Amygdala (tissue), 56 donors: ENCODE measurements around the gene CTAGE9.
"Not testable (repeated sequence)": the region's sequence is repeated elsewhere in the genome, so short reads cannot be mapped to it uniquely, and the experiment has no call there.

Experiments used
- DNase-seq, 56 donors: peaks; one replicate each; lab custom pipeline; 2025; lab: John Stamatoyannopoulos, UW

Gene CTAGE9

GRCh38 chr6:131710917-131711316, at the start of gene CTAGE9:
TSS of gene CTAGE9 (minus strand) at chr6:131711017. CDS start at chr6:131711017, 0 bp downstream.
- DNase-seq = not testable (repeated sequence)

- no peak for DNase-seq
Measured at GRCh38 chr6:131758920-131759319, 48.1 kb upstream of the CTAGE9 start.

GRCh38 chr6:131756039-131756438, 45.2 kb upstream of the CTAGE9 start:
- DNase-seq = no peak

- DNase-seq = no peak
Measured at GRCh38 chr6:131755597-131755996, 44.8 kb upstream of the CTAGE9 start.

- no peak for DNase-seq
Measured at GRCh38 chr6:131754715-131755567, 44.1 kb upstream of the CTAGE9 start.

- DNase-seq = no peak
Measured at GRCh38 chr6:131754088-131754487, 43.3 kb upstream of the CTAGE9 start.

- not testable (repeated sequence) for DNase-seq
Measured at GRCh38 chr6:131751012-131751715, 40.3 kb upstream of the CTAGE9 start.

- no peak for DNase-seq
Measured at GRCh38 chr6:131749023-131749422, 38.2 kb upstream of the CTAGE9 start.

- no peak for DNase-seq
Measured at GRCh38 chr6:131747821-131748353, 37.1 kb upstream of the CTAGE9 start.

- no peak for DNase-seq
Measured at GRCh38 chr6:131745476-131745875, 34.7 kb upstream of the CTAGE9 start.

GRCh38 chr6:131744432-131745287, 33.8 kb upstream of the CTAGE9 start:
- DNase-seq = no peak

GRCh38 chr6:131741688-131742393, 31.0 kb upstream of the CTAGE9 start:
- no peak for DNase-seq

GRCh38 chr6:131740161-131740560, 29.3 kb upstream of the CTAGE9 start:
- DNase-seq = no peak

GRCh38 chr6:131739136-131739535, 28.3 kb upstream of the CTAGE9 start:
- no peak for DNase-seq

GRCh38 chr6:131736811-131737210, 26.0 kb upstream of the CTAGE9 start:
- DNase-seq = no peak

- DNase-seq = no peak
Measured at GRCh38 chr6:131736003-131736596, 25.3 kb upstream of the CTAGE9 start.

GRCh38 chr6:131733376-131734016, 22.7 kb upstream of the CTAGE9 start:
- peak in 41 of 56 donors; percentile 0 to 76 (median 22) for DNase-seq

GRCh38 chr6:131731224-131731623, 20.4 kb upstream of the CTAGE9 start:
- no peak for DNase-seq

GRCh38 chr6:131730264-131730663, 19.4 kb upstream of the CTAGE9 start:
- DNase-seq = no peak
